Panc1 (cell line): ENCODE measurements around the gene COPB2. TPM values are rescaled to one million over a fixed set of nuclear protein-coding genes. Genes with fewer than 3 reads are reported as not detected.

Experiments used
- ATAC-seq: fragments of 200-7000 bp; cut with Tn5 transposase; 2 replicates; pipeline ENCODE4 v1.9.1; 2020; ENCODE audit warnings: mild to moderate bottlenecking, moderate library complexity
- BruUV-seq: library from RNA; stranded (reverse); fragments of 400-500 nt; replicated peaks from 2 replicates; lab custom pipeline; 2021; lab: Mats Ljungman, UMichigan
- CTCF ChIA-PET: fragments of 300-600 bp; sonication (Branson Sonifier 250); formaldehyde crosslinking; loops from one replicate; lab custom pipeline; 2022; ENCODE audit warnings: antibody characterized with exemption; lab: Charles Lee
- POLR2A ChIA-PET: fragments of 300-600 bp; sonication (Branson Sonifier 250); formaldehyde crosslinking; loops from one replicate; lab custom pipeline; 2022; ENCODE audit warnings: antibody characterized with exemption; lab: Charles Lee
- DNase-seq: peaks from one replicate; pipeline ENCODE4 v3.0.0-alpha.2; 2010; ENCODE audit warnings: low read depth, low spot score
- H3K27ac ChIP-seq: 2 replicates; pipeline ENCODE4 v1.5.1; 2011; ENCODE audit warnings: mild to moderate bottlenecking, low read length, inconsistent platforms
- H3K27me3 ChIP-seq: fragments of 200-500 bp; sonication (Bioruptor generic); 2 replicates; pipeline ENCODE4 v1.6.0; 2014; ENCODE audit warnings: low read length, inconsistent platforms; ENCODE audit not compliant: control insufficient read depth, insufficient read depth
- H3K36me3 ChIP-seq: fragments of 200-500 bp; sonication (Bioruptor generic); 2 replicates; pipeline ENCODE4 v1.5.1; 2014; ENCODE audit warnings: inconsistent platforms, mild to moderate bottlenecking, low read length, moderate library complexity; ENCODE audit not compliant: control insufficient read depth, insufficient read depth
- H3K4me1 ChIP-seq: 2 replicates; pipeline ENCODE4 v1.5.1; 2011; ENCODE audit warnings: inconsistent platforms, mild to moderate bottlenecking, low read length, moderate library complexity; ENCODE audit not compliant: control insufficient read depth, insufficient read depth
- H3K4me3 ChIP-seq, 2 experiments: 2 replicates each; pipeline ENCODE4 v1.5.1; 2011 to 2012; ENCODE audit warnings: low read depth in 2 of 2, low read length in 2 of 2, mild to moderate bottlenecking in 2 of 2, inconsistent platforms in 1 of 2, moderate library complexity in 1 of 2
- H3K9me3 ChIP-seq: fragments of 200-500 bp; sonication (Bioruptor generic); 2 replicates; pipeline ENCODE4 v1.5.1; 2014; ENCODE audit warnings: low read depth, mild to moderate bottlenecking, inconsistent platforms, low read length, moderate library complexity; ENCODE audit not compliant: control insufficient read depth, insufficient read depth
- POLR2AphosphoS5 ChIP-seq: IDR thresholded peaks from 2 replicates; pipeline ENCODE4 v1.6.1; 2012; ENCODE audit warnings: mild to moderate bottlenecking, low read depth, low read length, moderate library complexity
- SIN3A ChIP-seq: IDR thresholded peaks from 2 replicates; pipeline ENCODE4 v1.6.1; 2012; ENCODE audit warnings: low read depth, mild to moderate bottlenecking, low read length, moderate library complexity, borderline replicate concordance; ENCODE audit not compliant: insufficient read depth
- TCF7L2 ChIP-seq: IDR thresholded peaks from 2 replicates; pipeline ENCODE4 v1.6.1; 2011; ENCODE audit warnings: mild to moderate bottlenecking, low read depth, low read length, inconsistent platforms
- in situ Hi-C: cut with HindIII; loops from 2 replicates; pipeline ENCODE4 v1.10.0; 2016; ENCODE audit warnings: low sequenced_read_pairs, low pct_unique_long_range_greater_than_20kb
- intact Hi-C: fragments of 100-400 bp; cut with micrococcal nuclease; formaldehyde crosslinking; loops from one replicate; pipeline ENCODE4 v1.10.0; 2022; ENCODE audit not compliant: unreplicated experiment
- total RNA-seq: library from RNA; stranded (reverse); gene quantifications from one replicate; pipeline ENCODE4 v1.2.1, GENCODE V29; 2021; ENCODE audit not compliant: unreplicated experiment
- TF ChIP-seq, protein P1 (sequence below), 2 experiments: IDR thresholded peaks; 2 replicates each; pipeline ENCODE4 v1.6.1; 2011 to 2012; ENCODE audit warnings: low read depth in 2 of 2, control low read depth in 1 of 2, low read length in 1 of 2, mild to moderate bottlenecking in 1 of 2, moderate library complexity in 1 of 2; ENCODE audit not compliant: insufficient read depth in 1 of 2
- TF ChIP-seq, protein P2 (sequence below): fragments of 450-650 bp; IDR thresholded peaks from 2 replicates; pipeline ENCODE4 v1.5.1; 2017; ENCODE audit warnings: mild to moderate bottlenecking

The COPB2 gene
- total RNA-seq, 1 experiment from 2014 or later: 150 TPM

DNA sequence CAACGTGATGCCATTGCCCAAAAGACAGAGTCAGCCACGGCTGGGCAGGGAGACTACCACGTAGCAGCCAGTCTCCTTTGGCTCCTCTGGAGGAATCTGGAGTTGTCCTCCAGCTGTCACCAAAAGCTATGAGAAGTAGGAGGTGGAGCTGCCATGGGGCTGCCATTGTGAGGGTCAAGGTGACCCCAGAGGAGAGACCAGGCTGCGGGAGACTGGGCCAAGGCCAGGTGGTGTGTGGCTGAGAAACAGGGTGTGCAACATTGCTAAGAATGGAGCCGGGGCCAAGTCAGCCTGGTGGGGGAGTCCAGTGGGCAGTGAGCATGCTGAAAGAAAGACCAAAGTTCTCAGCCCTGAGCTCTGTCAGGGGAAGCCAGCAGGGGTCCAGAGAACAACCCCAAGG, 75.5 kb downstream of the COPB2 start:
- Histone ChIP-seq H3K27me3 (no peaks in the 10 kb centered on the region), H3K27ac (peak overlapping the region; percentile 81; the same call in 1 of the 2 replicates), H3K4me3 (no peak overlapping the region), H3K9me3 (no peaks in the 10 kb centered on the region), H3K36me3 (no peaks in the 10 kb centered on the region), H3K4me1 (peaks cover 46% of the 10 kb centered on the region)
- CTCF ChIA-PET: interaction anchor here (0.6 to 1.0 kb wide), 3 partner anchors 15 to 378 kb away, joined by 3 to 4 read pairs (median 3); no protein-coding TSS in a partner anchor
- POLR2A ChIA-PET: no interaction called here
- DNase-seq (no peak), ATAC-seq (no peak)
- TF ChIP-seq, protein P1, sequence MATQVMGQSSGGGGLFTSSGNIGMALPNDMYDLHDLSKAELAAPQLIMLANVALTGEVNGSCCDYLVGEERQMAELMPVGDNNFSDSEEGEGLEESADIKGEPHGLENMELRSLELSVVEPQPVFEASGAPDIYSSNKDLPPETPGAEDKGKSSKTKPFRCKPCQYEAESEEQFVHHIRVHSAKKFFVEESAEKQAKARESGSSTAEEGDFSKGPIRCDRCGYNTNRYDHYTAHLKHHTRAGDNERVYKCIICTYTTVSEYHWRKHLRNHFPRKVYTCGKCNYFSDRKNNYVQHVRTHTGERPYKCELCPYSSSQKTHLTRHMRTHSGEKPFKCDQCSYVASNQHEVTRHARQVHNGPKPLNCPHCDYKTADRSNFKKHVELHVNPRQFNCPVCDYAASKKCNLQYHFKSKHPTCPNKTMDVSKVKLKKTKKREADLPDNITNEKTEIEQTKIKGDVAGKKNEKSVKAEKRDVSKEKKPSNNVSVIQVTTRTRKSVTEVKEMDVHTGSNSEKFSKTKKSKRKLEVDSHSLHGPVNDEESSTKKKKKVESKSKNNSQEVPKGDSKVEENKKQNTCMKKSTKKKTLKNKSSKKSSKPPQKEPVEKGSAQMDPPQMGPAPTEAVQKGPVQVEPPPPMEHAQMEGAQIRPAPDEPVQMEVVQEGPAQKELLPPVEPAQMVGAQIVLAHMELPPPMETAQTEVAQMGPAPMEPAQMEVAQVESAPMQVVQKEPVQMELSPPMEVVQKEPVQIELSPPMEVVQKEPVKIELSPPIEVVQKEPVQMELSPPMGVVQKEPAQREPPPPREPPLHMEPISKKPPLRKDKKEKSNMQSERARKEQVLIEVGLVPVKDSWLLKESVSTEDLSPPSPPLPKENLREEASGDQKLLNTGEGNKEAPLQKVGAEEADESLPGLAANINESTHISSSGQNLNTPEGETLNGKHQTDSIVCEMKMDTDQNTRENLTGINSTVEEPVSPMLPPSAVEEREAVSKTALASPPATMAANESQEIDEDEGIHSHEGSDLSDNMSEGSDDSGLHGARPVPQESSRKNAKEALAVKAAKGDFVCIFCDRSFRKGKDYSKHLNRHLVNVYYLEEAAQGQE (IDR thresholded peaks at IDR 0.05; ENCODE audit: insufficient read depth in 1 of 2, low read depth in 2 of 2, low read length in 1 of 2): no peak
- TF ChIP-seq, protein P2, sequence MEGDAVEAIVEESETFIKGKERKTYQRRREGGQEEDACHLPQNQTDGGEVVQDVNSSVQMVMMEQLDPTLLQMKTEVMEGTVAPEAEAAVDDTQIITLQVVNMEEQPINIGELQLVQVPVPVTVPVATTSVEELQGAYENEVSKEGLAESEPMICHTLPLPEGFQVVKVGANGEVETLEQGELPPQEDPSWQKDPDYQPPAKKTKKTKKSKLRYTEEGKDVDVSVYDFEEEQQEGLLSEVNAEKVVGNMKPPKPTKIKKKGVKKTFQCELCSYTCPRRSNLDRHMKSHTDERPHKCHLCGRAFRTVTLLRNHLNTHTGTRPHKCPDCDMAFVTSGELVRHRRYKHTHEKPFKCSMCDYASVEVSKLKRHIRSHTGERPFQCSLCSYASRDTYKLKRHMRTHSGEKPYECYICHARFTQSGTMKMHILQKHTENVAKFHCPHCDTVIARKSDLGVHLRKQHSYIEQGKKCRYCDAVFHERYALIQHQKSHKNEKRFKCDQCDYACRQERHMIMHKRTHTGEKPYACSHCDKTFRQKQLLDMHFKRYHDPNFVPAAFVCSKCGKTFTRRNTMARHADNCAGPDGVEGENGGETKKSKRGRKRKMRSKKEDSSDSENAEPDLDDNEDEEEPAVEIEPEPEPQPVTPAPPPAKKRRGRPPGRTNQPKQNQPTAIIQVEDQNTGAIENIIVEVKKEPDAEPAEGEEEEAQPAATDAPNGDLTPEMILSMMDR: no peak
- TF ChIP-seq POLR2AphosphoS5 (no peak), SIN3A (no peak), TCF7L2 (no peak)
- no TSS peak for BruUV-seq
- in situ Hi-C loops (no loop called here), intact Hi-C loops (no loop called here)

DNA sequence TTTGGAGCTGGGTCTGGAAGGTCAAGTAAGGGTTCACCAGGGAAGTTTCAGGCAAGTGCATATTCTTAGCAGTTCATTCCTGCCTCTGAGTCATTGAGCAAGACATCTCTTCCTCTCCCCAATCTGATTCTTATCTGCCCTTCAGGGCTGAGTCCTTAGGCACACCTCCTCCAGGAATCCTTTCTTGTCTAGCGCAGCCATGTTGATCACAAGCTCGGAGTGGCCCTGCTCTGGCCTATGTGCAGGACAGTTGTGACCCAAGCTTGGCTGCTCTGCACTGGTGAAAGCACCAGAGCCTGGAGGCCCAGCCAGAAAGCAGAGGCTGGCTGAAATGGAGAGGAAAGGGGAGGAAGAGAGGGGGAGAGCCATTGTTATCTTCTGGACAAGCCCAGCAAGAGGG, 76.5 kb downstream of the COPB2 start:
- H3K27ac ChIP-seq: peak overlapping the region; percentile 81; the same call in 1 of the 2 replicates
- ATAC-seq: peak; percentile 37
- POLR2A ChIA-PET: no interaction called here
- in situ Hi-C loops (no loop called here), intact Hi-C loops (no loop called here)
- BruUV-seq: no TSS peak
- H3K9me3 ChIP-seq: no peaks in the 10 kb centered on the region
- no peaks in the 10 kb centered on the region for H3K36me3 ChIP-seq
- H3K4me1 ChIP-seq: peaks cover 49% of the 10 kb centered on the region
- CTCF ChIA-PET: interaction anchor here (0.8 kb wide), 1 partner anchor 16 kb away, joined by 3 read pairs; no protein-coding TSS in a partner anchor
- TF ChIP-seq SIN3A: no peak
- TF ChIP-seq, protein P2: no peak
- TF ChIP-seq, protein P1 (IDR thresholded peaks at IDR 0.05; ENCODE audit: insufficient read depth in 1 of 2, low read depth in 2 of 2, low read length in 1 of 2): no peak
- no peak for TF ChIP-seq POLR2AphosphoS5
- no peak for TF ChIP-seq TCF7L2
- H3K27me3 ChIP-seq: no peaks in the 10 kb centered on the region
- no peak for DNase-seq
- H3K4me3 ChIP-seq: no peak overlapping the region
